Esophagus muscularis mucosa (tissue), 4 donors: ENCODE measurements around the gene MYADM. TPM values are rescaled to one million over a fixed set of nuclear protein-coding genes. Genes with fewer than 3 reads are reported as not detected.
"Not testable (repeated sequence)": the region's sequence is repeated elsewhere in the genome, so short reads cannot be mapped to it uniquely, and the experiment has no call there.

Experiments used
- DNase-seq: peaks from one replicate; pipeline ENCODE4 v3.0.0-alpha.2; 2017; ENCODE audit errors: extremely low spot score
- H3K27ac ChIP-seq, 4 donors: fragments of 200-600 bp; sonication (generic); replicated peaks in 1 of 4; 1 replicate in 3 of 4; 2 replicates in 1 of 4; pipeline ENCODE4 v1.5.1; 2016 to 2019; ENCODE audit warnings: mild to moderate bottlenecking in 1 of 4
- H3K27me3 ChIP-seq, 4 donors: fragments of 200-600 bp; sonication (generic); one replicate each; pipeline versions ENCODE4 v1.5.1 to v1.6.0; 2016 to 2019
- H3K36me3 ChIP-seq, 4 donors: fragments of 200-600 bp; sonication (generic); one replicate each; pipeline ENCODE4 v1.5.1; 2016 to 2019
- H3K4me1 ChIP-seq, 4 donors: fragments of 200-600 bp; sonication (generic); one replicate each; pipeline ENCODE4 v1.5.1; 2016 to 2019
- H3K4me3 ChIP-seq, 4 donors: fragments of 200-600 bp; sonication (generic); 1 replicate in 2 of 4; 2 replicates in 2 of 4; pipeline ENCODE4 v1.5.1; 2016 to 2019; ENCODE audit warnings: mild to moderate bottlenecking in 4 of 4, moderate library complexity in 1 of 4
- H3K9me3 ChIP-seq, 4 donors: fragments of 200-600 bp; sonication (generic); 1 replicate in 3 of 4; 2 replicates in 1 of 4; pipeline ENCODE4 v1.5.1; 2016 to 2019
- EP300 ChIP-seq: sonication (generic); formaldehyde crosslinking; IDR thresholded peaks from one replicate; pipeline ENCODE4 v1.6.1; 2017; ENCODE audit warnings: antibody characterized with exemption
- POLR2A ChIP-seq: fragments of 450-650 bp; IDR thresholded peaks from one replicate; pipeline ENCODE4 v1.6.1; 2017; ENCODE audit warnings: antibody characterized with exemption, moderate library complexity, mild to moderate bottlenecking, low read depth
- POLR2AphosphoS5 ChIP-seq, 2 donors: sonication (generic); formaldehyde crosslinking; IDR thresholded peaks; one replicate each; pipeline ENCODE4 v1.6.1; 2017; ENCODE audit warnings: antibody characterized with exemption in 2 of 2
- WGBS: methylation state at CpG from one replicate; pipeline ENCODE4 v1.1.5; 2018; 5-methylcytosine and 5-hydroxymethylcytosine counted together
- intact Hi-C: fragments of 100-400 bp; cut with DNase I; formaldehyde crosslinking; loops from one replicate; pipeline ENCODE4 v1.15.1; 2023
- total RNA-seq, 4 donors: library from RNA; depleted of rRNA; stranded (reverse); fragments of >200 nt; gene quantifications; one replicate each; pipeline versions ENCODE4 v1.1.0 to v1.2.1, GENCODE V29; 2016
- TF ChIP-seq, protein P1 (sequence below), 3 experiments: fragments of 200-600 bp in 2 of 3; fragments of 450-650 bp in 1 of 3; sonication (generic) in 2 of 3; IDR thresholded peaks; one replicate each; pipeline ENCODE4 v1.5.1; 2017 to 2019; ENCODE audit warnings: antibody characterized with exemption in 3 of 3, mild to moderate bottlenecking in 2 of 3, moderate library complexity in 1 of 3

The MYADM gene
- total RNA-seq, 4 donors from 2014 or later, result 130 to 353 (median 204) TPM

DNA sequence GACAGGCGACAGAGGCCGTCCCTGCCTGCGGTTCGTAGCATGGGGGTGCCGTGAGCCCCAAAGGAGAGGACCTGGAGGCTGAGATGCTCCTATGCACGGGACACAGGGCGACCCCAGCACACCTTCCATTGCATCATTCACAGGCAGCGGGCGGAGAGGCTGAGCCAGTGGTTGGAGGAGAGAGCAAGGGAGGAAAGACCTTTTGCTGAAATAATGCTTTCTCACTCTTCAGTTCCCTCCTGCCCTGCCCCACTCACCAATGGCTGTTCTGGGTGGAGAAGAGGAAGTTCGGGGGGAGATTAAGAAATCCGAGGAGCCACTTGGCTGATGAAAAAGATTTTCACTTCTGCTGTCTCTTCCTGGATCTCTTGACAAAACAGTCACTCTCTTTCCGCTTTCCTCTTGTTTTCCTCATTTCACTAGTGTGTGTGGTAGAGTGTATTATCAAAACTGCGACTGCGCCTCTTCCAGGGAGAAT, 43.5 kb upstream of the MYADM start, which contains the start of gene NLRP12:
Gene NLRP12 (minus strand): TSS at position 181 of the 478 bp plus-strand sequence. CDS start 140 bp downstream, at position 41.
- no peaks in the 10 kb centered on the region for H3K36me3 ChIP-seq
- H3K27ac ChIP-seq, result no peak within 1 kb of the TSS
- H3K27me3 ChIP-seq, result peaks cover 0 to 32% (median 0%) of the 10 kb centered on the region in 4 donors
- H3K4me3 ChIP-seq, result peak within 1 kb of the TSS in 1 of 4 donors; percentile 35
- intact Hi-C loops, result no loop called here
- 55% methylated on average over 13 of the region's 14 CpGs for WGBS
- no peak for DNase-seq
- no peaks in the 10 kb centered on the region for H3K9me3 ChIP-seq
- TF ChIP-seq, protein P1, sequence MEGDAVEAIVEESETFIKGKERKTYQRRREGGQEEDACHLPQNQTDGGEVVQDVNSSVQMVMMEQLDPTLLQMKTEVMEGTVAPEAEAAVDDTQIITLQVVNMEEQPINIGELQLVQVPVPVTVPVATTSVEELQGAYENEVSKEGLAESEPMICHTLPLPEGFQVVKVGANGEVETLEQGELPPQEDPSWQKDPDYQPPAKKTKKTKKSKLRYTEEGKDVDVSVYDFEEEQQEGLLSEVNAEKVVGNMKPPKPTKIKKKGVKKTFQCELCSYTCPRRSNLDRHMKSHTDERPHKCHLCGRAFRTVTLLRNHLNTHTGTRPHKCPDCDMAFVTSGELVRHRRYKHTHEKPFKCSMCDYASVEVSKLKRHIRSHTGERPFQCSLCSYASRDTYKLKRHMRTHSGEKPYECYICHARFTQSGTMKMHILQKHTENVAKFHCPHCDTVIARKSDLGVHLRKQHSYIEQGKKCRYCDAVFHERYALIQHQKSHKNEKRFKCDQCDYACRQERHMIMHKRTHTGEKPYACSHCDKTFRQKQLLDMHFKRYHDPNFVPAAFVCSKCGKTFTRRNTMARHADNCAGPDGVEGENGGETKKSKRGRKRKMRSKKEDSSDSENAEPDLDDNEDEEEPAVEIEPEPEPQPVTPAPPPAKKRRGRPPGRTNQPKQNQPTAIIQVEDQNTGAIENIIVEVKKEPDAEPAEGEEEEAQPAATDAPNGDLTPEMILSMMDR (IDR thresholded peaks at IDR 0.05), result no peak
- TF ChIP-seq POLR2AphosphoS5 (IDR thresholded peaks at IDR 0.05) (no peak), POLR2A (no peak), EP300 (no peak)
- no peaks in the 10 kb centered on the region for H3K4me1 ChIP-seq

GRCh38 chr19:53826876-53827275, 40.8 kb upstream of the MYADM start:
- no peaks in the 10 kb centered on the region for H3K9me3 ChIP-seq
- no peak overlapping the region for H3K27ac ChIP-seq
- TF ChIP-seq, protein P1 (IDR thresholded peaks at IDR 0.05), result no peak
- TF ChIP-seq POLR2AphosphoS5 (IDR thresholded peaks at IDR 0.05) (no peak), POLR2A (no peak)
- DNase-seq, result no peak
- WGBS, result 69% methylated on average over 7 of the region's 7 CpGs
- H3K27me3 ChIP-seq, result peaks cover 0 to 52% (median 0%) of the 10 kb centered on the region in 4 donors
- no peaks in the 10 kb centered on the region for H3K36me3 ChIP-seq
- H3K4me3 ChIP-seq, result no peak overlapping the region
- H3K4me1 ChIP-seq, result no peaks in the 10 kb centered on the region
- intact Hi-C loops, result no loop called here

DNA sequence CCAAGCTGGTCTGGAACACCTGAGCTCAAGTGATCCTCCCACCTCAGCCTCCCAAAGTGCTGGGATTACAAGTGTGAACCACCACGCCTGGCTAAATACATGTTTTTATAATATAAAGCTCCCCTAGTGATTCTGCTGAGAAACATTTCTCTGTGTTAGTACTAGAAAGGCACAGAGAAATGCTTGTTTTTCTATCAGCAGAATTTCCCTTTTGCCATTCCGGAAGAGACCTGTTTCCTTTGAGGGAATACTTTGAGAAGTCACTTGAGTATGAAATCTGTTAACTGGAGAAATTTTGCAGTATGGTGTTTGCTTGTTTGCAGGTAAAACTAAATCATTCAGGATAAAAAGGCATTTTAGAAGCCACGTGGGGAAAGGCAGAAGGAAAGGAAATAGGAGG, 39.2 kb upstream of the MYADM start:
- TF ChIP-seq, protein P1 (IDR thresholded peaks at IDR 0.05), result no peak
- TF ChIP-seq POLR2A (no peak), POLR2AphosphoS5 (IDR thresholded peaks at IDR 0.05) (no peak), EP300 (no peak)
- intact Hi-C loops, result no loop called here
- Histone ChIP-seq H3K4me3 (no peak overlapping the region), H3K9me3 (no peaks in the 10 kb centered on the region), H3K27ac (no peak overlapping the region), H3K27me3 (peaks cover 0 to 51% (median 0%) of the 10 kb centered on the region in 4 donors), H3K36me3 (no peaks in the 10 kb centered on the region), H3K4me1 (no peaks in the 10 kb centered on the region)
- WGBS, result 60% methylated on average over 3 of the region's 3 CpGs
- no peak for DNase-seq

GRCh38 chr19:53832861-53833260, 34.8 kb upstream of the MYADM start:
- H3K9me3 ChIP-seq, H3K27ac ChIP-seq, intact Hi-C loops, H3K4me1 ChIP-seq, H3K36me3 ChIP-seq, H3K4me3 ChIP-seq, DNase-seq: not testable (repeated sequence)
- WGBS, result 30% methylated on average over 12 of the region's 13 CpGs
- H3K27me3 ChIP-seq, result peaks cover 0 to 42% (median 3%) of the 10 kb centered on the region in 4 donors

GRCh38 chr19:53838446-53838845, 29.2 kb upstream of the MYADM start:
- H3K27me3 ChIP-seq, result peaks cover 0 to 21% (median 3%) of the 10 kb centered on the region in 4 donors
- DNase-seq, intact Hi-C loops, H3K36me3 ChIP-seq, H3K4me3 ChIP-seq, H3K27ac ChIP-seq, H3K9me3 ChIP-seq: not testable (repeated sequence)
- H3K4me1 ChIP-seq, result peaks cover 8 to 13% (median 11%) of the 10 kb centered on the region in 4 donors
- WGBS, result 73% methylated on average over 5 of the region's 5 CpGs

GRCh38 chr19:53840241-53840640, 27.4 kb upstream of the MYADM start:
- Histone ChIP-seq H3K4me1 (peaks cover 8 to 13% (median 11%) of the 10 kb centered on the region in 4 donors), H3K27me3 (peaks cover 0 to 21% (median 3%) of the 10 kb centered on the region in 4 donors)
- H3K9me3 ChIP-seq, H3K27ac ChIP-seq, H3K4me3 ChIP-seq, H3K36me3 ChIP-seq, DNase-seq: not testable (repeated sequence)
- intact Hi-C loops, result loop anchor here (10.0 kb wide), 1 partner anchor 65 kb away; the partner anchor contains the start of gene CACNG7
- 94% methylated on average over 12 of the region's 12 CpGs for WGBS

DNA sequence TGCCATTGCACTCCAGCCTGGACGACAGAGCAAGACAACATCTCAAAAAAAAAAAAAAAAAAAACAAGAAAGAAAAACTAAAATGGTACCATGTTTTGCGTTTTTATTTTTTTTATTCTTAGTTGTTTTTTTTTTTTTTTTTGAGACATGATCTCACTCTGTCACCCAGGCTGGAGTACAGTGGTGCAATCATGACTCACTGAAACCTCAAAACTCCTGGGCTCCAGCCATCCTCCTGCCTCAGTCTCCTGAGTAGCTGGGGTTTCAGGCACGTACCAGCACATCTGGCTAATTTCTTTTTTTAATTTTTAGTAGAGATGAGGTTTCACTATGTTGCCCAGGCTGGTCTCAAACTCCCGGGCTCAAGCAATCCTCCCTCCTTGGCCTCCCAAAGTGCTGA, 26.8 kb upstream of the MYADM start:
- Histone ChIP-seq H3K4me1 (peaks cover 8 to 13% (median 11%) of the 10 kb centered on the region in 4 donors), H3K27me3 (peaks cover 0 to 21% (median 3%) of the 10 kb centered on the region in 4 donors)
- not testable (repeated sequence) for H3K36me3 ChIP-seq, H3K9me3 ChIP-seq, DNase-seq, H3K4me3 ChIP-seq, H3K27ac ChIP-seq
- intact Hi-C loops, result loop anchor here (10.0 kb wide), 1 partner anchor 64 kb away; the partner anchor contains the start of gene CACNG7
- 77% methylated on average over 4 of the region's 4 CpGs for WGBS
